HepG2 (cell line): Measurements from ENCODE around the gene IGFLR1. TPM values are rescaled to one million over a fixed set of nuclear protein-coding genes. Genes with fewer than 3 reads are reported as not detected.

Experiments used
- ATAC-seq: fragments of 200-7000 bp; cut with Tn5 transposase; 3 replicates; pipeline ENCODE4 v1.9.1; 2020; ENCODE audit warnings: mild to moderate bottlenecking, moderate library complexity
- BruUV-seq: library from RNA; stranded (reverse); fragments of 400-500 nt; replicated peaks from 2 replicates; lab custom pipeline; 2021; lab: Mats Ljungman, UMichigan
- CTCF ChIA-PET: fragments of 300-600 bp; formaldehyde crosslinking; extraction: SDS; loops from one replicate; lab custom pipeline; 2021; ENCODE audit warnings: low total read pairs, inconsistent platforms, low intra/inter-chr PET ratio; lab: Yijun Ruan, JAX
- POLR2A ChIA-PET: fragments of 350-600 bp; sonication (Branson Sonifier 250); formaldehyde crosslinking; loops from one replicate; lab custom pipeline; 2020; ENCODE audit warnings: antibody characterized with exemption, inconsistent platforms; lab: Yijun Ruan, JAX
- DNase-seq: peaks from one replicate; pipeline ENCODE4 v3.0.0-alpha.2; 2015; ENCODE audit warnings: low spot score
- FAIRE-seq: peaks from 3 replicates; lab custom pipeline; 2011; peaks lifted over from hg19 to GRCh38; lab: Jason Lieb, UNC
- H2AFZ ChIP-seq: one replicate; pipeline ENCODE4 v1.6.1; 2011; ENCODE audit warnings: low read length, inconsistent platforms
- H3K27ac ChIP-seq: fragments of 300-600 bp; 3 replicates; pipeline ENCODE4 v1.8.0; 2011; ENCODE audit warnings: mixed run types, mild to moderate bottlenecking, mixed read lengths, low read length, inconsistent platforms; ENCODE audit not compliant: insufficient read depth; ENCODE audit errors: extremely low read length
- H3K27me3 ChIP-seq, 2 experiments: fragments of 200-600 bp in 1 of 2; 2 replicates in 1 of 2; 3 replicates in 1 of 2; pipeline versions ENCODE4 v1.6.0 to v1.8.0; 2011; ENCODE audit warnings: low read length in 2 of 2, mild to moderate bottlenecking in 2 of 2, moderate library complexity in 2 of 2, inconsistent platforms in 1 of 2; ENCODE audit not compliant: insufficient read depth in 2 of 2, control insufficient read depth in 1 of 2
- H3K36me3 ChIP-seq, 2 experiments: fragments of 200-600 bp in 1 of 2; replicated peaks in 1 of 2; 2 replicates in 1 of 2; 3 replicates in 1 of 2; pipeline versions ENCODE4 v1.5.1 to v1.8.0; 2011; ENCODE audit warnings: low read length in 2 of 2, inconsistent platforms in 1 of 2; ENCODE audit not compliant: insufficient read depth in 2 of 2, control insufficient read depth in 1 of 2
- H3K4me1 ChIP-seq: 2 replicates; pipeline ENCODE4 v1.5.1; 2012; ENCODE audit warnings: low read length, inconsistent platforms; ENCODE audit not compliant: insufficient read depth
- H3K4me2 ChIP-seq: 2 replicates; pipeline ENCODE4 v1.6.0; 2011; ENCODE audit warnings: low read depth, low read length, inconsistent platforms
- H3K4me3 ChIP-seq, 3 experiments: fragments of 200-600 bp in 1 of 3; sonication (generic), shearing (Covaris generic) in 1 of 3; replicated peaks in 1 of 3; 2 replicates each; pipeline ENCODE4 v1.5.1; 2011 to 2016; ENCODE audit warnings: low read length in 3 of 3, inconsistent platforms in 2 of 3, low read depth in 2 of 3, mild to moderate bottlenecking in 2 of 3, control low read depth in 1 of 3, mixed read lengths in 1 of 3; ENCODE audit not compliant: insufficient read depth in 1 of 3
- H3K79me2 ChIP-seq: one replicate; pipeline ENCODE4 v1.6.1; 2011; ENCODE audit warnings: low read length, inconsistent platforms; ENCODE audit not compliant: insufficient read depth
- H3K9ac ChIP-seq: 2 replicates; pipeline ENCODE4 v1.6.0; 2011; ENCODE audit warnings: mild to moderate bottlenecking, low read depth, low read length, inconsistent platforms; ENCODE audit not compliant: insufficient read depth
- H3K9me3 ChIP-seq: 2 replicates; pipeline ENCODE4 v1.5.1; 2012; ENCODE audit warnings: mild to moderate bottlenecking, low read length
- H4K20me1 ChIP-seq: 2 replicates; pipeline ENCODE4 v1.6.0; 2011; ENCODE audit warnings: inconsistent platforms, mild to moderate bottlenecking, low read length, moderate library complexity; ENCODE audit not compliant: insufficient read depth
- CTCF ChIP-seq: sonication (generic); formaldehyde crosslinking; IDR thresholded peaks from 2 replicates; pipeline ENCODE4 v1.5.0; 2020; ENCODE audit warnings: mild to moderate bottlenecking, missing genetic modification reagents, moderate library complexity
- HOMEZ ChIP-seq: IDR thresholded peaks from 2 replicates; pipeline ENCODE4 v1.6.1; 2016; ENCODE audit warnings: low read depth
- NFRKB ChIP-seq: fragments of 450-650 bp; IDR thresholded peaks from 2 replicates; pipeline ENCODE4 v1.6.1; 2017
- RFX3 ChIP-seq: IDR thresholded peaks from 2 replicates; pipeline ENCODE4 v1.6.1; 2016; ENCODE audit warnings: missing biosample characterization, missing genetic modification reagents
- SP1 ChIP-seq, 2 experiments: fragments of 450-650 bp in 1 of 2; sonication (generic) in 1 of 2; formaldehyde crosslinking in 1 of 2; IDR thresholded peaks; 2 replicates each; pipeline versions ENCODE4 v1.4.0 to v1.6.1; 2016 to 2020; ENCODE audit warnings: missing genetic modification reagents in 1 of 2
- STAT6 ChIP-seq: sonication (generic); formaldehyde crosslinking; IDR thresholded peaks from 2 replicates; pipeline ENCODE4 v1.4.0; 2020; ENCODE audit warnings: missing genetic modification reagents, mild to moderate bottlenecking, borderline replicate concordance
- U2AF1 ChIP-seq: fragments of 200-400 bp; formaldehyde crosslinking; optimal IDR thresholded peaks from 2 replicates; pipeline ENCODE3; 2017; ENCODE audit warnings: mild to moderate bottlenecking, low read depth, low read length
- ZNF275 ChIP-seq: sonication (generic); formaldehyde crosslinking; IDR thresholded peaks from 2 replicates; pipeline ENCODE4 v1.8.0; 2022; ENCODE audit warnings: missing genetic modification reagents, mild to moderate bottlenecking, inconsistent platforms, borderline replicate concordance
- WGBS: methylation state at CpG from one replicate; pipeline ENCODE4 v1.1.6; 2017; ENCODE audit warnings: low lambda C conversion rate; 5-methylcytosine and 5-hydroxymethylcytosine counted together
- in situ Hi-C: cut with HindIII; loops from 2 replicates; pipeline ENCODE4 v1.10.0; 2017; ENCODE audit warnings: low pct_unique_long_range_greater_than_20kb; ENCODE audit not compliant: extremely low pct_ligation_motif_present
- intact Hi-C: fragments of 100-400 bp; cut with micrococcal nuclease; formaldehyde crosslinking; loops from one replicate; pipeline ENCODE4 v1.10.0; 2022; ENCODE audit not compliant: unreplicated experiment
- polyA plus RNA-seq, 8 experiments: library from polyadenylated mRNA; depleted of rRNA in 3 of 8; stranded (reverse) in 7 of 8; unstranded in 1 of 8; fragments of >200 nt; fragmentation: Illumina TruSeq in 4 of 8; extraction: Trizol in 4 of 8; gene quantifications; 2 replicates each; pipeline versions ENCODE4 v1.2.1 to v1.2.3, GENCODE V29; 2011 to 2016; ENCODE audit warnings: low read depth in 4 of 8, missing spikeins in 1 of 8, mixed read lengths in 1 of 8; ENCODE audit not compliant: insufficient read depth in 1 of 8
- total RNA-seq, 5 experiments: library from RNA; depleted of rRNA; stranded (reverse); fragments of >200 nt; fragmentation: Illumina TruSeq; extraction: Trizol; gene quantifications; 2 replicates each; pipeline ENCODE4 v1.2.3, GENCODE V29; 2016; ENCODE audit warnings: low read depth in 1 of 5

Gene IGFLR1
- total and polyA plus RNA-seq, 2 of the 13 experiments (the other 11 are each of a cell fraction or from before 2014, with no cell fraction given) = 5.4 to 8.9 TPM

GRCh38 chr19:35713506-35713850 lies 28.8 kb downstream of the IGFLR1 start:
- FAIRE-seq (no peak), ATAC-seq (no peak), DNase-seq (no peak)
- TF ChIP-seq U2AF1 (no peak), NFRKB (no peak)
- no peaks in the 10 kb centered on the region for H3K36me3 ChIP-seq
- H3K79me2 ChIP-seq = peaks cover 2% of the 10 kb centered on the region
- H3K4me3 ChIP-seq = no peak overlapping the region
- WGBS = 68% methylated on average over 2 of the region's 2 CpGs
- peaks cover 1% of the 10 kb centered on the region; the same call in 1 of the 2 replicates for H4K20me1 ChIP-seq
- no peak overlapping the region for H3K9ac ChIP-seq
- in situ Hi-C loops (no loop called here), intact Hi-C loops (no loop called here)
- no peaks in the 10 kb centered on the region for H3K9me3 ChIP-seq
- ChIA-PET CTCF (interaction anchor here (7.0 kb wide), 1 partner anchor 19 kb away, joined by 201 read pairs; no protein-coding TSS in a partner anchor), POLR2A (interaction anchor here (5.0 kb wide), 1 partner anchor 11 kb away, joined by 23 read pairs; no protein-coding TSS in a partner anchor)
- no TSS peak for BruUV-seq
- no peak overlapping the region for H2AFZ ChIP-seq
- no peak overlapping the region for H3K4me2 ChIP-seq
- H3K27me3 ChIP-seq = no peaks in the 10 kb centered on the region; a peak in 1 of 5 replicates
- no peak overlapping the region for H3K27ac ChIP-seq
- H3K4me1 ChIP-seq = peaks cover 24% of the 10 kb centered on the region

GRCh38 chr19:35712567-35713505 lies 29.4 kb downstream of the IGFLR1 start:
- Histone ChIP-seq H4K20me1 (no peaks in the 10 kb centered on the region), H2AFZ (no peak overlapping the region), H3K27ac (no peak overlapping the region), H3K79me2 (no peaks in the 10 kb centered on the region), H3K4me3 (no peak overlapping the region), H3K36me3 (no peaks in the 10 kb centered on the region), H3K9me3 (no peaks in the 10 kb centered on the region), H3K9ac (no peak overlapping the region), H3K4me2 (no peak overlapping the region), H3K4me1 (peaks cover 24% of the 10 kb centered on the region), H3K27me3 (no peaks in the 10 kb centered on the region; a peak in 1 of 5 replicates)
- no TSS peak for BruUV-seq
- ATAC-seq (no peak), DNase-seq (no peak), FAIRE-seq (no peak)
- ChIA-PET POLR2A (interaction anchor here (5.0 kb wide), 1 partner anchor 10 kb away, joined by 23 read pairs; no protein-coding TSS in a partner anchor), CTCF (no interaction called here)
- intact Hi-C loops (no loop called here), in situ Hi-C loops (no loop called here)
- 74% methylated on average over 8 of the region's 11 CpGs for WGBS
- TF ChIP-seq ZNF275 (CRISPR knock-in tag) = no peak
- no peak for TF ChIP-seq HOMEZ (CRISPR knock-in tag)
- no peak for TF ChIP-seq RFX3 (CRISPR knock-in tag)
- TF ChIP-seq SP1 (IDR thresholded peaks at IDR 0.05) = no peak
- no peak for TF ChIP-seq SP1 (CRISPR knock-in tag; IDR thresholded peaks at IDR 0.05)
- no peak for TF ChIP-seq STAT6 (CRISPR knock-in tag)
- no peak for TF ChIP-seq CTCF (CRISPR knock-in tag)
